ENCODE measurements around the gene WDR5.

The WDR5 gene

GRCh38 chr9:134159566-134160245 lies 23.8 kb downstream of the WDR5 start:
- DNase-seq: no peak

- no peak for DNase-seq
Measured at GRCh38 chr9:134161647-134162046, 25.8 kb downstream of the WDR5 start.

GRCh38 chr9:134162212-134162775 lies 26.4 kb downstream of the WDR5 start:
- DNase-seq: no peak

- no peak for DNase-seq
Measured at GRCh38 chr9:134162926-134163370, 27.1 kb downstream of the WDR5 start.

GRCh38 chr9:134163371-134164196 lies 27.7 kb downstream of the WDR5 start:
- DNase-seq: no peak

GRCh38 chr9:134164879-134165278 lies 29.0 kb downstream of the WDR5 start:
- DNase-seq: no peak

- no peak for DNase-seq
Measured at GRCh38 chr9:134165357-134166315, 29.8 kb downstream of the WDR5 start.

- no peak for DNase-seq
Measured at GRCh38 chr9:134166374-134166773, 30.5 kb downstream of the WDR5 start.

GRCh38 chr9:134167530-134167931 lies 31.6 kb downstream of the WDR5 start:
- DNase-seq: no peak

GRCh38 chr9:134168757-134169550 lies 33.1 kb downstream of the WDR5 start:
- no peak for DNase-seq

- no peak for DNase-seq
Measured at GRCh38 chr9:134169724-134170401, 34.0 kb downstream of the WDR5 start.

- DNase-seq: no peak
Measured at GRCh38 chr9:134170532-134171315, 34.8 kb downstream of the WDR5 start.

- no peak for DNase-seq
Measured at GRCh38 chr9:134171316-134172197, 35.7 kb downstream of the WDR5 start.

GRCh38 chr9:134172198-134173126 lies 36.6 kb downstream of the WDR5 start:
- no peak for DNase-seq

- DNase-seq: no peak
Measured at GRCh38 chr9:134173127-134174072, 37.5 kb downstream of the WDR5 start.

- no peak for DNase-seq
Measured at GRCh38 chr9:134174073-134174449, 38.2 kb downstream of the WDR5 start.
